ENCODE results near the gene HOXD8.

The HOXD8 gene

DNA sequence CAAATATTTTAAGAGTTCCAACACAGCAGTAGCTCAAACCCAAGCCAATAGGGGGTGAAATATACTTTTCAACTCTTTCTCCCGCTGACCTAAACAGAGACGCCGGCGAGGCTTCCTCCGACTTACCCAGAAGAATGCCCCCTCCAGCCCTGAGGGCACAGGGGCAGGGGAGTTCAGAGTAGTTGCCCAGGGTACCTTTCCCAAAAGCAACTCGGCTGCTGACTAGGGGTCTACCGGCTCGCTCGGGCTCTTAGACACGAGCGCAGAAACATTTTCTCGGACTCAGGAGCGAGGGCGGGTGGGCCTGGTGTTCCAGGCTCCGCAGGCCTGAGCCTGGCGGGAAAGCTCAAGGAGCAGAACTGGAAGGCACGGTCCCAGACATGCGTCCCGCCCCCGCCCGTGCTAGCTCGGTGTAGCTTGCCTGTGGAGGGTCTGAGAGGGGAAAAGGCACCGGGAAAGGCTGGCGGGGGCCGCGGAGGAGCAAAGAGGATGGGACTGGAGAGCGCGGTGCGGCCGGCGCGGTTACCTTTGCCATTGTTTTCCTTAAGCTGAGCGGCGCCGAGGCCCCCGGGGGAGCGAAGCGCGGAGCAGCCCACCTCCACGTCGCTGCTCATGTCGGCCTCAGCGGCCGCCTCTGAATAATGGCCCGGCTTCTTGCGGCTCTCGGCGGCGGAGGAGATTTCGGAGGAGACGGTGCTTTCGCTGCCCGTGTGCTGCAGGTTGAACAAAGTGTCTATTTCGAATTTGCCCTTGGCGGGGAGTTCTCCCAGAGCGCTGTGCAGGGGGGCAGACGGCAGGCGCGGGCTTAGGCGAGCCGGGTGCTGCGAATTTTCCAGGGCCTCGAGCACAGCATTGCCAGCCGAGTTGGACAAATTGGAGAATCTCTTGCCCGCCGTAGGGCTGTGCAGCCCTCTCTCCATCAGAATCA, 46.4 kb upstream of the HOXD8 start:
- TF ChIP-seq, protein P1, sequence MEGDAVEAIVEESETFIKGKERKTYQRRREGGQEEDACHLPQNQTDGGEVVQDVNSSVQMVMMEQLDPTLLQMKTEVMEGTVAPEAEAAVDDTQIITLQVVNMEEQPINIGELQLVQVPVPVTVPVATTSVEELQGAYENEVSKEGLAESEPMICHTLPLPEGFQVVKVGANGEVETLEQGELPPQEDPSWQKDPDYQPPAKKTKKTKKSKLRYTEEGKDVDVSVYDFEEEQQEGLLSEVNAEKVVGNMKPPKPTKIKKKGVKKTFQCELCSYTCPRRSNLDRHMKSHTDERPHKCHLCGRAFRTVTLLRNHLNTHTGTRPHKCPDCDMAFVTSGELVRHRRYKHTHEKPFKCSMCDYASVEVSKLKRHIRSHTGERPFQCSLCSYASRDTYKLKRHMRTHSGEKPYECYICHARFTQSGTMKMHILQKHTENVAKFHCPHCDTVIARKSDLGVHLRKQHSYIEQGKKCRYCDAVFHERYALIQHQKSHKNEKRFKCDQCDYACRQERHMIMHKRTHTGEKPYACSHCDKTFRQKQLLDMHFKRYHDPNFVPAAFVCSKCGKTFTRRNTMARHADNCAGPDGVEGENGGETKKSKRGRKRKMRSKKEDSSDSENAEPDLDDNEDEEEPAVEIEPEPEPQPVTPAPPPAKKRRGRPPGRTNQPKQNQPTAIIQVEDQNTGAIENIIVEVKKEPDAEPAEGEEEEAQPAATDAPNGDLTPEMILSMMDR (IDR thresholded peaks at IDR 0.05; ENCODE audit: insufficient read depth, low read depth, low read length, missing control alignments): no peak
- DNase-seq (ENCODE audit: low read depth): no peak

DNA sequence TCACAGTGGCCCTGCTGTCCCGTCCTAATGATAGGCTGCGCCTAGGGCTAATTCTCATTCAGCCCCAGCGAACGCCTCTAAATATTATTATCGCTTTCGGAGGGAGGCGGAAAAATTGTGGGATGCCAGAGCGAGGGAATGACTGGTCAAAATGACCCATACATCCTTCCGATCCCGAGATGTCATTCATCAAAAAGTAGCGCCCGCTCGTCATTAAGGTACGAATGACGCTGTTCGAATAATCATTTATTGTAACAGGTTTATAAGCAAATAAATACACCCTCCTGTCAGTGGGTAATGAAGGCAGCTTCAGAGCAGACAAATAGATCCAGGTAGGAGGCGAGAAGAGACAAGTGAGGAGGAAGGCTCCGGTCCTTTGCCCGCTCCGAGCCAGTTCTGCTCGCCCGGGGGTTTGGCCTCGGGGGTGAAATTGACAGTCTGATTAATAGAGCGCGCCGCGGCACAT, 45.7 kb upstream of the HOXD8 start, which contains the start of gene EVX2:
Gene EVX2 (minus strand): TSS at position 167 of the 466 bp plus-strand sequence. CDS start 186 bp downstream, outside the sequence.
- no peak within 1 kb of the TSS for H3K4me3 ChIP-seq (ENCODE audit: low read length)
- TF ChIP-seq, protein P1 (IDR thresholded peaks at IDR 0.05; ENCODE audit: insufficient read depth, low read depth, low read length, missing control alignments): no peak
- DNase-seq (ENCODE audit: low read depth): no peak

More for the DNA sequence above, 46.4 kb upstream of the HOXD8 start:
- H3K4me3 ChIP-seq (ENCODE audit: low read length): no peak overlapping the region

DNA sequence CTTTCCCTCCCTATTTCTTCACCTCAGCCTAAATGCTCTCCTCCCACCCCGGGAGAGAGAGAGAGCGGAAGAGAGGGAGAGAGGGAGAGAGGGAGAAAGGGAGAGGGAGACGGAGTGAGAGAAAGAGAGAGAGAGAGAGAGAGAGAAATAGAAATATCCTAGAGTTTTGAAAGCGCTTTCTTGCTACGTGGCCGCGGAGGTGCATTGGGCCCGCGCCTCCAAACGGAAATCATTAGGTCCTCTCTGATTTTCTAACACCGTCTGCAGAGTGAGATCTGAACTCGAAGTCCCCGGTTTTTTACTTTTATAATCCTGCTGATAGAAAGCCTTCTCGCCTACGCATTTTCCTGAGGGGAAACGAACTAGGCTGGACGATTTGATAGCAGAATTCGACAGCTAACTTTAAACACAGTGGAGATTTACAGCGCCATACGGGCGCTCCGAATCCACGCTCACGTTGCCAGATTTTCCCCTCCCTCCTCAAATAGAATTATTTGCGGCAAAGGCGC, 44.8 kb upstream of the HOXD8 start:
- TF ChIP-seq, protein P1 (IDR thresholded peaks at IDR 0.05; ENCODE audit: insufficient read depth, low read depth, low read length, missing control alignments): no peak
- no peak overlapping the region for H3K4me3 ChIP-seq (ENCODE audit: low read length)
- DNase-seq (ENCODE audit: low read depth): no peak

DNA sequence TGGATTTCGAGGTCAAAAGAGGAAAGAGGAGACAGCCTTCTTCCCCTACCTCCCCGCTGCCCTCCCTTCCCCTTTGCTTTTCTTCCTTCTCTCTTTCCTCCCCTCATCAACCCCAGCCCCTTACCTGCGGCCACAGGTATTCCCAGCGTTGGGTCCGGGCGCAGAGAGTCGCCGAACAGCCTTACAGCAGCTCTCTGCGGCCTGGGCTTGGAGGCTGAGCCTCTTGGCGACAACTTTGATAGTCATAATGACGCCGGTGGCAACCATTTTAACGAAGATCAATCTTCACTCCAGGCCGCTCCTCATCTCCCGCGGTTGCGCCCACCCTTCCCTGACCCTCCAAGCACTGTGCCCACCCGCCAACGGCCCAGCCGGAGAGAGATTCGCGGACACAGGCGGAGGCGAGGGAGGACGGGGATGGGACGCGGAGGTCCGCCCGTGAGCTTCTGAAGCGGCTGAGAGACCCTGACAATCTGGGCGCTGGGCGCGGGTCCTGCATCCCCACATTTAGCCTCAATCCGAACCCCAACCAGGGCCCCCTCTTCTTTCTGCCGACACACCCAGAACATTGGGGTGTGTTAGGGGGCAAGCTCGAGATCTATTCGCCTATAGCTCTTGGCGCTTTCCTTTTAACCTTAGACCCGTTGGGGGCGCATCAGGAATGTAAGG, 44.3 kb upstream of the HOXD8 start:
- no peak for DNase-seq (ENCODE audit: low read depth)
- TF ChIP-seq, protein P1 (IDR thresholded peaks at IDR 0.05; ENCODE audit: insufficient read depth, low read depth, low read length, missing control alignments): no peak
- no peak overlapping the region for H3K4me3 ChIP-seq (ENCODE audit: low read length)

DNA sequence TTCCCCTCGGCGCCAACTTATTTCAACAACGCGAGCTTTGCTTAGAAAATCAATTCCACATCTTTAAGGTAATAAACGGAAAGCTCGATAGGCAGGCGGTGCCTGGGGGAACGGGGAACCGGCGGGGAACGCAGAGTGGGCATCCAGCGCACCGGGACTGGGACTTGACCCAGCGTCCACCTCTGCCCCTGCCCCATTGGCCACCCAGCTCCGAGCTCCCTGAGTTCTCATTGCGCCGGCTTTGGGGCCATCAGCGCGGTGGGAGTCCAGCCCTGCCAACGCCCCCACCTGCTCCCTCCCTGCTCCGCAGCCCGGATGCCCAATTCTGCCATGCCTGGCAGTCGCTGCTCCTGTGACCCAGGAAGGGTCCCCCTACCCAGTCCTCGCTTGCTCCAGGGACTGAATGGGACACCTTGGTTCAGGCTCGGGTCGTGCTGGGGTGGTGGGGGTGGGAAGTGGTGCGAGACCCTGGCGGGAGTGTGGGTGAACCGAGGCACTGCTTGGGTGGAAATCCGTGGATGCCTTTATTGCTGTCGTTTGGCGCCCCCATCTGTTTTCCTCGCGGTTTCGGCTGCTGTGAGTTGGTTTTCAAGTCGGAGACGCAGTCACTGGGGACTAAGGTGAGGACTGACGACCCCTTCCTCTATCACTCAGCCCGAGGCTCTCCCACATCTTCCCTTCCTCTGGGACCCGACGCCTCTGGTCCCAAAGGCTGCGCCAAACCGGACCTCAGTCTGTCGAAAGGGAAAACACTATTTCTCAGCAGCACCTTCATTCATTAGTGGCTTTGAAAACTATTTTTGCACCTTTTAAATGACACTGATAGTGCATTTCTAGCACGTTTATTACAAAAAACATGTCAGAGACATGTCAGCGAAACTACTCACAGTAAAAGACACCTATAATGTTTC, 43.4 kb upstream of the HOXD8 start:
- no peak overlapping the region for H3K4me3 ChIP-seq (ENCODE audit: low read length)
- TF ChIP-seq, protein P1 (IDR thresholded peaks at IDR 0.05; ENCODE audit: insufficient read depth, low read depth, low read length, missing control alignments): peak; percentile 48
- DNase-seq (ENCODE audit: low read depth): peak; percentile 43
